Panc1 (cell line): ENCODE measurements around the gene ASXL1.

ENCODE experiments used
- POLR2AphosphoS5 ChIP-seq: IDR thresholded peaks from 2 replicates; pipeline ENCODE4 v1.6.1; 2012; ENCODE audit warnings: mild to moderate bottlenecking, low read depth, low read length, moderate library complexity
- TF ChIP-seq, protein P1 (sequence below): fragments of 450-650 bp; IDR thresholded peaks from 2 replicates; pipeline ENCODE4 v1.5.1; 2017; ENCODE audit warnings: mild to moderate bottlenecking

DNA sequence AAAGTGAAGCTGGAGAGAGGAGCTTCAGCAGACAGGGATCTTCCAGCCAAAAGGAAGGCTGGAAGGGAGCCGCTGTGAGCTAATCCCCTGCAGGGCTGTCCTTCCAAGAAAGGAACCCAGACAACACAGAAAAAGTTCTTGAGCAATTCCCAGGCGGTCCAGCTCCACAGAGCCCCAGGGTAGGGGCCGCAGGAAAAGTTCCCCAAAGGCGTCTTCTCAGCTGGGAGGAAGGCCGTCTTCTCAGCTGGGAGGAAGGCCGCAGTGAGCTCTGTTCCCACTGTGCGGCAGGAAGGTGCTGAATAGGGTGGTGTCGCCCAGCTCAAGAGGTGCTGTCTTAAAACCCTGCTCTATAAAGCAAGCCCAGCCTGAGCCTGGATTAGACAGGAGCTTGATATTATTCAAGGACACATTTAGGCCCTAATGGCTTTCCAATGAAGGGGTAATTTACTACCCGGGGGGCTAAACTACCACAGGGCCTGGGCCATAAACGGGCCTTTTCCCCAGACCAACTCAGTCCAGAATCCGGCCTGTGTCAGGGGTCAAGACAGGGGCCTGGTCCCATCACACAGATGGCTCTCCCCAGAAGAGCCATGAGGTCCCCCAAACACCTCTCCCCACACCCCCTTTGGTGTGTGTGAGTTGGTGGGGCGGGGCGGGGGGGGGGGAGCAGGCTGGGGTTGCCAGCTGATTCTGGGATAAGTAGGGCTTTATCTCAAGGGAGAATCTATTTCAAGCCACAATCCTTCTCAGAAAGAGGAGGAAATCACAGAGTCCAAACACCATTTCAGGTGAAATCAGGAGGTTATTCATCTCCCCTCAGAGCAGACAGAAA lies 123.4 kb downstream of the ASXL1 start:
- TF ChIP-seq, protein P1, sequence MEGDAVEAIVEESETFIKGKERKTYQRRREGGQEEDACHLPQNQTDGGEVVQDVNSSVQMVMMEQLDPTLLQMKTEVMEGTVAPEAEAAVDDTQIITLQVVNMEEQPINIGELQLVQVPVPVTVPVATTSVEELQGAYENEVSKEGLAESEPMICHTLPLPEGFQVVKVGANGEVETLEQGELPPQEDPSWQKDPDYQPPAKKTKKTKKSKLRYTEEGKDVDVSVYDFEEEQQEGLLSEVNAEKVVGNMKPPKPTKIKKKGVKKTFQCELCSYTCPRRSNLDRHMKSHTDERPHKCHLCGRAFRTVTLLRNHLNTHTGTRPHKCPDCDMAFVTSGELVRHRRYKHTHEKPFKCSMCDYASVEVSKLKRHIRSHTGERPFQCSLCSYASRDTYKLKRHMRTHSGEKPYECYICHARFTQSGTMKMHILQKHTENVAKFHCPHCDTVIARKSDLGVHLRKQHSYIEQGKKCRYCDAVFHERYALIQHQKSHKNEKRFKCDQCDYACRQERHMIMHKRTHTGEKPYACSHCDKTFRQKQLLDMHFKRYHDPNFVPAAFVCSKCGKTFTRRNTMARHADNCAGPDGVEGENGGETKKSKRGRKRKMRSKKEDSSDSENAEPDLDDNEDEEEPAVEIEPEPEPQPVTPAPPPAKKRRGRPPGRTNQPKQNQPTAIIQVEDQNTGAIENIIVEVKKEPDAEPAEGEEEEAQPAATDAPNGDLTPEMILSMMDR: no peak
- no peak for TF ChIP-seq POLR2AphosphoS5
